Right cardiac atrium (tissue), 5 donors: Measurements from ENCODE around the gene DUSP6. TPM values are rescaled to one million over a fixed set of nuclear protein-coding genes. Genes with fewer than 3 reads are reported as not detected.

Experiments
- polyA plus RNA-seq: library from polyadenylated mRNA; stranded (reverse); fragments of 200-250 nt; gene quantifications from one replicate; pipeline ENCODE4 v1.2.3, GENCODE V29; 2013
- total RNA-seq, 4 donors: library from RNA; stranded (reverse); fragmentation: NEBNext Ultra II Directional; extraction: Animal tissue kit (Norgen Biotek cat#: 25700); gene quantifications; one replicate each; pipeline ENCODE4 v1.2.1, GENCODE V29; 2021
- donor health status: healthy with polysubstance abuse.
- donor health status: DM: no; HTN: yes; CAD: no.
- donor health status: DM: no; HTN: no; CAD: no.
- donor health status: DM: no; HTN: yes; CAD: no; lungs with severe emphysema.
- donor health status: DM: yes; HTN: yes; CAD: no.

DUSP6 gene
- total and polyA plus RNA-seq, 5 donors, result 18.5 to 27.8 (median 23.5) TPM

Other genes starting within 250 kb of the DUSP6 start
- 1 to 10 TPM; 3.3 to 5.2 (median 4.0) TPM for gene GALNT4, start 172.3 kb upstream of the DUSP6 start, total RNA-seq
- gene GALNT4, start 172.3 kb upstream of the DUSP6 start, polyA plus RNA-seq, result 2.5 TPM
- gene POC1B, start 173.5 kb upstream of the DUSP6 start, total RNA-seq, result 10 to 100 TPM in 1 of 4 donors, 1 to 10 TPM in 3; 7.8 to 13.1 (median 8.8) TPM
- gene POC1B, start 173.5 kb upstream of the DUSP6 start, polyA plus RNA-seq, result 5.4 TPM